ENCODE measurements around the gene GMFB. TPM values are rescaled to one million over a fixed set of nuclear protein-coding genes. Genes with fewer than 3 reads are reported as not detected.

The GMFB gene
- total RNA-seq, 1 donor from 2014 or later = 62.3 TPM

GRCh38 chr14:54490445-54491175 is 1.8 kb upstream of the GMFB start:
- no peak for DNase-seq

- DNase-seq = no peak
Observed at GRCh38 chr14:54489731-54490444, 1.1 kb upstream of the GMFB start.

GRCh38 chr14:54489318-54489683 is 521 bp upstream of the GMFB start:
- no peak for DNase-seq

GRCh38 chr14:54488318-54488645 is 498 bp downstream of the GMFB start:
- no peak for DNase-seq

- DNase-seq = no peak
Observed at GRCh38 chr14:54487771-54488170, 1.0 kb downstream of the GMFB start.

- DNase-seq = no peak
Observed at GRCh38 chr14:54486685-54487084, 2.1 kb downstream of the GMFB start.

- DNase-seq = no peak
Observed at GRCh38 chr14:54483846-54484245, 4.9 kb downstream of the GMFB start.

- no peak for DNase-seq
Observed at GRCh38 chr14:54483073-54483745, 5.6 kb downstream of the GMFB start.

- no peak for DNase-seq
Observed at GRCh38 chr14:54481695-54482094, 7.1 kb downstream of the GMFB start.

- no peak for DNase-seq
Observed at GRCh38 chr14:54480830-54481562, 7.8 kb downstream of the GMFB start.

- DNase-seq = no peak
Observed at GRCh38 chr14:54478636-54479215, 10.1 kb downstream of the GMFB start.

- DNase-seq = peak; percentile 31
Observed at GRCh38 chr14:54475911-54476310, 12.9 kb downstream of the GMFB start.

GRCh38 chr14:54475187-54475899 is 13.4 kb downstream of the GMFB start:
- peak; percentile 23 for DNase-seq

- DNase-seq = no peak
Observed at GRCh38 chr14:54474232-54474793, 14.5 kb downstream of the GMFB start.

- no peak for DNase-seq
Observed at GRCh38 chr14:54472315-54472714, 16.5 kb downstream of the GMFB start.

GRCh38 chr14:54471641-54472040 is 17.1 kb downstream of the GMFB start:
- no peak for DNase-seq

- DNase-seq = no peak
Observed at GRCh38 chr14:54470701-54471100, 18.1 kb downstream of the GMFB start.

- no peak for DNase-seq
Observed at GRCh38 chr14:54467280-54467679, 21.5 kb downstream of the GMFB start.

GRCh38 chr14:54465654-54466053 is 23.1 kb downstream of the GMFB start:
- DNase-seq = no peak

- no peak for DNase-seq
Observed at GRCh38 chr14:54462048-54462447, 26.7 kb downstream of the GMFB start.

GRCh38 chr14:54459106-54459505 is 29.7 kb downstream of the GMFB start:
- no peak for DNase-seq
